GM12878 (cell line): ENCODE data around the gene C16orf87. TPM values are rescaled to one million over a fixed set of nuclear protein-coding genes. Genes with fewer than 3 reads are reported as not detected.

ENCODE experiments used
- ATAC-seq: fragments of 200-7000 bp; cut with Tn5 transposase; 3 replicates; pipeline ENCODE4 v1.9.1; 2020; ENCODE audit warnings: mild to moderate bottlenecking, moderate library complexity
- BruUV-seq: library from RNA; stranded (reverse); fragments of 400-500 nt; replicated peaks from 2 replicates; lab custom pipeline; 2021; lab: Mats Ljungman, UMichigan
- CTCF ChIA-PET: fragments of 300-600 bp; sonication (Branson Sonifier 250); formaldehyde crosslinking; extraction: SDS; loops from one replicate; lab custom pipeline; 2021; ENCODE audit warnings: inconsistent platforms; lab: Yijun Ruan, JAX
- POLR2A ChIA-PET: fragments of 350-600 bp; formaldehyde crosslinking; extraction: SDS; loops from one replicate; lab custom pipeline; 2021; ENCODE audit warnings: inconsistent platforms; lab: Charles Lee
- RAD21 ChIA-PET: fragments of 300-600 bp; sonication (Branson Sonifier 250); formaldehyde crosslinking; loops from one replicate; lab custom pipeline; 2023; ENCODE audit warnings: antibody characterized with exemption; ENCODE audit not compliant: unreplicated experiment; lab: Charles Lee
- SMC1A ChIA-PET: fragments of 300-600 bp; sonication (Branson Sonifier 250); formaldehyde crosslinking; loops from one replicate; lab custom pipeline; 2023; ENCODE audit not compliant: unreplicated experiment, uncharacterized antibody; lab: Charles Lee
- DNase-seq: peaks from one replicate; pipeline ENCODE4 v3.0.0-alpha.2; 2011; ENCODE audit warnings: low read depth, low spot score
- FAIRE-seq: peaks from 3 replicates; lab custom pipeline; 2011; peaks lifted over from hg19 to GRCh38; lab: Jason Lieb, UNC
- H2AFZ ChIP-seq: 2 replicates; pipeline ENCODE4 v1.6.0; 2011; ENCODE audit warnings: low read depth, low read length, control low read depth; ENCODE audit not compliant: control insufficient read depth
- H3K27ac ChIP-seq: 2 replicates; pipeline ENCODE4 v1.5.1; 2011; ENCODE audit warnings: control low read depth; ENCODE audit not compliant: control insufficient read depth, insufficient read depth
- H3K27me3 ChIP-seq, 2 experiments: replicated peaks in 1 of 2; 2 replicates each; pipeline versions ENCODE4 v1.6.0 to v1.6.1; 2011; ENCODE audit warnings: low read length in 1 of 2; ENCODE audit not compliant: control insufficient read depth in 2 of 2, insufficient read depth in 2 of 2
- H3K36me3 ChIP-seq, 2 experiments: 2 replicates each; pipeline ENCODE4 v1.5.1; 2011; ENCODE audit warnings: low read length in 1 of 2; ENCODE audit not compliant: control insufficient read depth in 2 of 2, insufficient read depth in 2 of 2
- H3K4me1 ChIP-seq: 2 replicates; pipeline ENCODE4 v1.6.1; 2011; ENCODE audit warnings: mild to moderate bottlenecking, low read length, moderate library complexity, mixed read lengths; ENCODE audit not compliant: control insufficient read depth, insufficient read depth
- H3K4me2 ChIP-seq: 2 replicates; pipeline ENCODE4 v1.6.0; 2011; ENCODE audit warnings: control low read depth; ENCODE audit not compliant: control insufficient read depth, insufficient read depth
- H3K4me3 ChIP-seq: fragments of 200-600 bp; sonication (generic); 2 replicates; pipeline ENCODE4 v1.5.1; 2016
- H3K79me2 ChIP-seq: 2 replicates; pipeline ENCODE4 v1.6.0; 2011; ENCODE audit warnings: low read length; ENCODE audit not compliant: control insufficient read depth, insufficient read depth
- H3K9ac ChIP-seq: 2 replicates; pipeline ENCODE4 v1.8.0; 2011; ENCODE audit warnings: low read length, control low read depth, mixed read lengths; ENCODE audit not compliant: control insufficient read depth, insufficient read depth
- H3K9me3 ChIP-seq: replicated peaks from 3 replicates; pipeline ENCODE4 v1.5.1; 2011; ENCODE audit warnings: mild to moderate bottlenecking, low read length; ENCODE audit not compliant: control insufficient read depth, insufficient read depth
- H4K20me1 ChIP-seq: 2 replicates; pipeline ENCODE4 v1.6.0; 2011; ENCODE audit not compliant: control insufficient read depth, insufficient read depth
- DPF2 ChIP-seq: fragments of 450-650 bp; IDR thresholded peaks from 2 replicates; pipeline ENCODE4 v1.6.1; 2017; ENCODE audit warnings: mild to moderate bottlenecking
- POU2F2 ChIP-seq: IDR thresholded peaks from 3 replicates; pipeline ENCODE4 v1.6.1; 2011; ENCODE audit warnings: low read depth, mild to moderate bottlenecking, low read length, borderline replicate concordance
- RAD21 ChIP-seq: IDR thresholded peaks from 2 replicates; pipeline ENCODE4 v1.6.1; 2011; ENCODE audit warnings: mild to moderate bottlenecking, low read depth, low read length, moderate library complexity; ENCODE audit not compliant: insufficient read depth
- SMC3 ChIP-seq: IDR thresholded peaks from 2 replicates; pipeline ENCODE4 v1.6.1; 2011; ENCODE audit warnings: low read length, improper control_type of control experiment, borderline replicate concordance
- TCF7 ChIP-seq: IDR thresholded peaks from 2 replicates; pipeline ENCODE4 v1.6.1; 2014; ENCODE audit warnings: antibody characterized with exemption, borderline replicate concordance
- WRNIP1 ChIP-seq: IDR thresholded peaks from 2 replicates; pipeline ENCODE4 v1.6.1; 2011; ENCODE audit warnings: low read depth, low read length, improper control_type of control experiment, borderline replicate concordance
- YY1 ChIP-seq: IDR thresholded peaks from 2 replicates; pipeline ENCODE4 v1.6.1; 2011; ENCODE audit warnings: low read depth, mild to moderate bottlenecking, low read length
- WGBS: methylation state at CpG from one replicate; pipeline ENCODE4 v1.1.6; 2016; ENCODE audit warnings: low lambda C conversion rate; ENCODE audit not compliant: insufficient replicate concordance, insufficient coverage; ENCODE audit errors: missing lambda C conversion rate; 5-methylcytosine and 5-hydroxymethylcytosine counted together
- in situ Hi-C: fragments of 300-500 bp; cut with MboI; formaldehyde crosslinking; loops from 9 replicates; pipeline ENCODE4 v1.14.3; 2018; ENCODE audit warnings: mixed read lengths
- intact Hi-C: fragments of 100-400 bp; cut with micrococcal nuclease; formaldehyde crosslinking; loops from one replicate; pipeline ENCODE4 v1.14.2; 2022; ENCODE audit not compliant: unreplicated experiment
- polyA plus RNA-seq, 11 experiments: library from polyadenylated mRNA; depleted of rRNA in 4 of 11; unstranded in 6 of 11; stranded (reverse) in 5 of 11; fragments of >200 nt; fragmentation: Nextera tagmentation in 4 of 11; fragmentation: Illumina TruSeq in 1 of 11; extraction: Ambion mirVana in 4 of 11; extraction: Trizol in 1 of 11; gene quantifications; 1 replicate in 1 of 11; 2 replicates in 10 of 11; pipeline versions ENCODE4 v1.2.1 to v1.2.3, GENCODE V29; 2011 to 2016; ENCODE audit warnings: inconsistent platforms in 2 of 11, missing spikeins in 2 of 11, low read depth in 1 of 11
- total RNA-seq, 4 experiments: library from RNA; depleted of rRNA in 3 of 4; stranded (reverse); fragments of >200 nt in 3 of 4; fragmentation: Illumina TruSeq in 1 of 4; extraction: Trizol in 1 of 4; gene quantifications; 2 replicates each; pipeline versions ENCODE4 v1.2.1 to v1.2.3, GENCODE V29; 2013 to 2021
- TF ChIP-seq, protein P1 (sequence below), 3 experiments: IDR thresholded peaks in 2 of 3; conservative IDR thresholded peaks in 1 of 3; 2 replicates each; pipeline ENCODE4 v1.5.1; 2011; ENCODE audit warnings: low read depth in 3 of 3, low read length in 3 of 3, mild to moderate bottlenecking in 3 of 3, control low read depth in 2 of 3, moderate library complexity in 2 of 3, inconsistent platforms in 1 of 3, mixed read lengths in 1 of 3; ENCODE audit not compliant: control insufficient read depth in 2 of 3, insufficient read depth in 1 of 3; ENCODE audit errors: extremely low read depth in 1 of 3

C16orf87 gene
- total and polyA plus RNA-seq, 10 of the 15 experiments (the other 5 are each of a cell fraction or from before 2014, with no cell fraction given), result 18.4 to 72.6 (median 31.0) TPM

DNA sequence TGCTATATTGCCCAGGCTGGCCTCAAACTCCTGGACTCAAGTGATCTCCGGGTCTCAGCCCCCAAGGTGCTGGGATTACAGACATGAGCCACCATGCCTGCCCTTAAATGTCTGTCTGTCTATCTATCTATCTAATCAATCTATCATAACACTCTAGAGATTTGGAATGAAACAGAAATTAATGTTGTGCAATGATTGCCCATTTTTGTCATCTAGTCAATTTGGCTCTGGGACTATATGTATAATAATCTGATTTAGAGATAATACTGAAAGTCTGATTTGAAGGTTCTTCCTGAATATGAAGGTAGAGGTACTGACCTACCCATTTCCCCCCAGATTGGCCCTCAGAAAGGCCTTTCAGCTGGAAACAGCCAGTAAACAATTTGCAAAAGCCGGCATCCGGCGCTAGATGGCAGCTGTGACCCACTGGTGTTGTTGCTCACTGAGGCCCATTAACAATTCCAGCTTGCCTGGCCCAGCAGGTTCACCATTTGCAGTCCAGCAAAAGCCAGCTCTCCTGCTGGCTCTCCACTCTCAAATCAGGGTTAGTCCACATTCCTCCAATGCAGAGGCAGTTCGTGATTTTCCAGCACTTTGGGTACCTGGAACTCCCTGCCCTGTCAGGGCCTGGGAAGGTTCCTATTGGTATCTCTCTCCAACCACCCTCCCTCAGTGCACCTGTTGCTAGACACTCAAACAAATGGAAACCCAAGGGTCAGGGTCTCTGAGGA is 22.9 kb upstream of the C16orf87 start:
- no peaks in the 10 kb centered on the region for H4K20me1 ChIP-seq
- DNase-seq, result no peak
- BruUV-seq, result no TSS peak
- in situ Hi-C loops, result loop anchor here (10.0 kb wide), 1 partner anchor 1311 kb away; no protein-coding TSS in a partner anchor
- TF ChIP-seq SMC3 (peak; percentile 95), DPF2 (no peak), POU2F2 (peak; percentile 62; the same call in 1 of the 3 replicates), WRNIP1 (peak; percentile 64; the same call in 1 of the 2 replicates), RAD21 (peak; percentile 98), YY1 (peak; percentile 72), TCF7 (no peak)
- TF ChIP-seq, protein P1, sequence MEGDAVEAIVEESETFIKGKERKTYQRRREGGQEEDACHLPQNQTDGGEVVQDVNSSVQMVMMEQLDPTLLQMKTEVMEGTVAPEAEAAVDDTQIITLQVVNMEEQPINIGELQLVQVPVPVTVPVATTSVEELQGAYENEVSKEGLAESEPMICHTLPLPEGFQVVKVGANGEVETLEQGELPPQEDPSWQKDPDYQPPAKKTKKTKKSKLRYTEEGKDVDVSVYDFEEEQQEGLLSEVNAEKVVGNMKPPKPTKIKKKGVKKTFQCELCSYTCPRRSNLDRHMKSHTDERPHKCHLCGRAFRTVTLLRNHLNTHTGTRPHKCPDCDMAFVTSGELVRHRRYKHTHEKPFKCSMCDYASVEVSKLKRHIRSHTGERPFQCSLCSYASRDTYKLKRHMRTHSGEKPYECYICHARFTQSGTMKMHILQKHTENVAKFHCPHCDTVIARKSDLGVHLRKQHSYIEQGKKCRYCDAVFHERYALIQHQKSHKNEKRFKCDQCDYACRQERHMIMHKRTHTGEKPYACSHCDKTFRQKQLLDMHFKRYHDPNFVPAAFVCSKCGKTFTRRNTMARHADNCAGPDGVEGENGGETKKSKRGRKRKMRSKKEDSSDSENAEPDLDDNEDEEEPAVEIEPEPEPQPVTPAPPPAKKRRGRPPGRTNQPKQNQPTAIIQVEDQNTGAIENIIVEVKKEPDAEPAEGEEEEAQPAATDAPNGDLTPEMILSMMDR (IDR thresholded peaks at IDR 0.05 in 2 of 3, conservative IDR thresholded peaks at IDR 0.05 in 1 of 3; ENCODE audit: control insufficient read depth in 2 of 3, extremely low read depth in 1 of 3, insufficient read depth in 1 of 3, low read depth in 3 of 3, low read length in 3 of 3), result peak; percentile 87 to 96 (median 91)
- no peaks in the 10 kb centered on the region for H3K79me2 ChIP-seq
- H3K9ac ChIP-seq, result no peak overlapping the region
- SMC1A ChIA-PET, result interaction anchor here (0.6 to 4.3 kb wide), 29 partner anchors 8 to 1311 kb away, joined by 3 to 70 read pairs (median 5); partner anchors contain the start of gene ORC6
- H3K4me3 ChIP-seq, result no peak overlapping the region
- no peak overlapping the region for H3K27ac ChIP-seq
- peaks cover 4% of the 10 kb centered on the region; the same call in 1 of the 2 replicates for H3K4me1 ChIP-seq
- ATAC-seq, result peak; percentile 88
- H2AFZ ChIP-seq, result peak overlapping the region; percentile 26; the same call in 1 of the 2 replicates
- POLR2A ChIA-PET, result interaction anchor here (0.6 to 0.8 kb wide), 3 partner anchors 49 to 298 kb away, joined by 3 to 6 read pairs (median 3); no protein-coding TSS in a partner anchor
- H3K4me2 ChIP-seq, result no peak overlapping the region
- no peaks in the 10 kb centered on the region for H3K27me3 ChIP-seq
- H3K9me3 ChIP-seq, result no peaks in the 10 kb centered on the region
- no peaks in the 10 kb centered on the region for H3K36me3 ChIP-seq
- CTCF ChIA-PET, result interaction anchor here (0.6 to 5.5 kb wide), 46 partner anchors 9 to 1322 kb away, joined by 3 to 217 read pairs (median 5); partner anchors contain the start of gene GPT2
- RAD21 ChIA-PET, result interaction anchor here (0.7 to 5.4 kb wide), 32 partner anchors 10 to 1311 kb away, joined by 3 to 77 read pairs (median 4); no protein-coding TSS in a partner anchor
- WGBS, result 9% methylated on average over 5 of the region's 5 CpGs
- peak; percentile 82 for FAIRE-seq
- intact Hi-C loops, result loop anchor here (1.0 to 5.0 kb wide), 5 partner anchors 55 to 1313 kb away; no protein-coding TSS in a partner anchor
